Occipital lobe (tissue), 3 donors: ENCODE results near the gene CREB3L4. TPM values are rescaled to one million over a fixed set of nuclear protein-coding genes. Genes with fewer than 3 reads are reported as not detected.
"Not testable (repeated sequence)": the region's sequence is repeated elsewhere in the genome, so short reads cannot be mapped to it uniquely, and the experiment has no call there.

ENCODE experiments used
- DNase-seq: peaks from one replicate; lab custom pipeline; 2025; lab: John Stamatoyannopoulos, UW
- small RNA-seq: library from RNA; depleted of rRNA; stranded (forward); fragments of <200 nt; gene quantifications from one replicate; pipeline ENCODE3, GENCODE V24; 2014
- total RNA-seq: library from RNA; depleted of rRNA; stranded (reverse); fragments of >200 nt; gene quantifications from one replicate; pipeline ENCODE4 v1.2.3, GENCODE V29; 2014

The CREB3L4 gene
- total RNA-seq, 1 donor from 2014 or later: 7.2 TPM

- DNase-seq: no peak
These were observed 17.7 kb downstream of the CREB3L4 start for GRCh38 chr1:153985341-153985912.

GRCh38 chr1:153985941-153986761 is 18.4 kb downstream of the CREB3L4 start, which contains the start of gene RAB13:
Gene RAB13 (minus strand): TSS chr1:153986339. CDS start chr1:153986236, 103 bp downstream.
- DNase-seq: peak; percentile 34

- DNase-seq: no peak
These were observed 19.9 kb downstream of the CREB3L4 start for GRCh38 chr1:153987621-153988020.

- peak; percentile 84 for DNase-seq
These were observed 22.9 kb downstream of the CREB3L4 start, which contains the start of gene RPS27 for GRCh38 chr1:153990468-153991150. Gene RPS27 (plus strand): TSS chr1:153990762. CDS start chr1:153990797, 35 bp downstream.

GRCh38 chr1:153991151-153991630 is 23.5 kb downstream of the CREB3L4 start:
- DNase-seq: no peak

GRCh38 chr1:153991806-153992205 is 24.1 kb downstream of the CREB3L4 start:
- no peak for DNase-seq

GRCh38 chr1:153995202-153995601 is 27.5 kb downstream of the CREB3L4 start:
- DNase-seq: no peak

GRCh38 chr1:153995640-153996039 is 27.9 kb downstream of the CREB3L4 start:
- DNase-seq: no peak

GRCh38 chr1:153996882-153997281 is 29.2 kb downstream of the CREB3L4 start:
- not testable (repeated sequence) for DNase-seq

GRCh38 chr1:154000420-154000819 is 32.7 kb downstream of the CREB3L4 start:
- no peak for DNase-seq

- no peak for DNase-seq
These were observed 38.4 kb downstream of the CREB3L4 start for GRCh38 chr1:154006136-154006535.

GRCh38 chr1:154012129-154012528 is 44.4 kb downstream of the CREB3L4 start:
- no peak for DNase-seq

GRCh38 chr1:154012543-154012942 is 44.8 kb downstream of the CREB3L4 start:
- DNase-seq: not testable (repeated sequence)

GRCh38 chr1:154014154-154014907 is 46.6 kb downstream of the CREB3L4 start:
- no peak for DNase-seq

GRCh38 chr1:154019269-154019668 is 51.6 kb downstream of the CREB3L4 start:
- DNase-seq: no peak

GRCh38 chr1:154019940-154020339 is 52.2 kb downstream of the CREB3L4 start:
- no peak for DNase-seq

Small RNA genes within 50 kb of the gene (small RNA-seq; reads per million reads assigned to genes)
- gene MIR6737: not detected

Other genes starting within 250 kb of the CREB3L4 start
- gene INTS3, start 239.9 kb upstream of the CREB3L4 start, total RNA-seq: 33.2 TPM
- 14.5 TPM for gene SLC27A3, start 192.5 kb upstream of the CREB3L4 start, total RNA-seq
- 18.2 TPM for gene GATAD2B, start 44.9 kb upstream of the CREB3L4 start, total RNA-seq
- 11.9 TPM for gene DENND4B, start 21.2 kb upstream of the CREB3L4 start, total RNA-seq
- gene CRTC2, start 9.3 kb upstream of the CREB3L4 start, total RNA-seq: 2.8 TPM
- gene SLC39A1, start 4.4 kb upstream of the CREB3L4 start, total RNA-seq: 30.9 TPM
- gene JTB, start 9.8 kb downstream of the CREB3L4 start, total RNA-seq: 43.0 TPM
- gene RAB13, start 18.4 kb downstream of the CREB3L4 start, total RNA-seq: 7.0 TPM
- gene RPS27, start 22.9 kb downstream of the CREB3L4 start, total RNA-seq: 2,161 TPM
- gene NUP210L, start 187.2 kb downstream of the CREB3L4 start, total RNA-seq: under 0.01 TPM
- 208 TPM for gene TPM3, start 224.2 kb downstream of the CREB3L4 start, total RNA-seq
- not detected for gene CFAP141, start 238.4 kb downstream of the CREB3L4 start, total RNA-seq